ENCODE data around the gene TIPIN.
A peak's percentile ranks its signal among the peaks of the same experiment; 100 is the strongest.

Gene TIPIN

DNA sequence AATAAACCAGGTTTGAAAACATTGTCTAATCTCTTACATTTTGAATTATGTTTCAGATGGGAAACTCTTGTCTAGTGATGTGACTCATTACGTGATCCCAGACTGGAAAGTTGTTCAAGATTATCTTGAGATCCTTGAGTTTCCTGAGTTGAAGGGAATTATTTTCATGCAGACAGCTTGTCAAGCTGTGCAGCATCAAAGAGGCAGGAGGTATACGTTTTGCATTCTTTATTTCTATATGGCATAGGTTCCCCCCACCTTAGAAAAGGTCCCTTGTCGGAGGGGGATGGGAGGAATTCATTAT is 61.6 kb downstream of the TIPIN start:
- DNase-seq, result no peak

DNA sequence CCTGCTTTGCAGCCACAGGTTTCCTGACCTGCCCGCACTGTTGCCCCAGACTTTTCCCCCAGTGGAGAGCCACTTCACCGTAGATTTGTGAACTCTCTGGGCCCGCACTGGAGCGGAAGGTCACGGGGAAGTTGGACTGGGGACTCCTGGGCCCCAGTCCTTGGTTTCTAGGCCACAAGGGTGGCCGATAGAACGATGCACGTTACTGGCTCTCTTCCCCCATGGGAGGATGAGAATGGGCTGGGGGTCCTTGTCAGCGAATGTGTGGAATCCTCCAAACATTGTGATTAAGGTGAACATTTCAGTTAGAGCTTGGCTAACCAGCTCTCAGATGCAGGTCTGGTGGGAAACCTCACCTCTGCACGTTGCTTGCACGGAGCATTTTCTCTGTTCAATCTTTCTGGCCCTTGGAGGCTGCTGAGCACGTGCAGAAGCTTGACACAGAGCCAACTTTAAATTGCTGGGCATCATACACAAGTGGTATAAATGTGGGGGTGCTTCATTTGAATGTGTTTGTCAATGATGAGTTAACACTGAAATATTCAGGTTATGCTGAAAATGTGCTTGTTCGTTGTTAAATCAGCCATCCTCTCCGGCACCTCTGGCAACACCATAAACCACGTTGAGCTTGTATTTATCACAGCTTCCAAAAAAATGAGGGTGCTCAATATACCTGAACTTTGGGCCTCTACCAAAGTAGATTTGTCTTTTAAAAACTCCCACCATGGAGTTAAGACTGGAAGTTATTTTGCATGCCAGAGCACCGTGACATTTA is 62.1 kb downstream of the TIPIN start:
- peak; percentile 89 for DNase-seq

DNA sequence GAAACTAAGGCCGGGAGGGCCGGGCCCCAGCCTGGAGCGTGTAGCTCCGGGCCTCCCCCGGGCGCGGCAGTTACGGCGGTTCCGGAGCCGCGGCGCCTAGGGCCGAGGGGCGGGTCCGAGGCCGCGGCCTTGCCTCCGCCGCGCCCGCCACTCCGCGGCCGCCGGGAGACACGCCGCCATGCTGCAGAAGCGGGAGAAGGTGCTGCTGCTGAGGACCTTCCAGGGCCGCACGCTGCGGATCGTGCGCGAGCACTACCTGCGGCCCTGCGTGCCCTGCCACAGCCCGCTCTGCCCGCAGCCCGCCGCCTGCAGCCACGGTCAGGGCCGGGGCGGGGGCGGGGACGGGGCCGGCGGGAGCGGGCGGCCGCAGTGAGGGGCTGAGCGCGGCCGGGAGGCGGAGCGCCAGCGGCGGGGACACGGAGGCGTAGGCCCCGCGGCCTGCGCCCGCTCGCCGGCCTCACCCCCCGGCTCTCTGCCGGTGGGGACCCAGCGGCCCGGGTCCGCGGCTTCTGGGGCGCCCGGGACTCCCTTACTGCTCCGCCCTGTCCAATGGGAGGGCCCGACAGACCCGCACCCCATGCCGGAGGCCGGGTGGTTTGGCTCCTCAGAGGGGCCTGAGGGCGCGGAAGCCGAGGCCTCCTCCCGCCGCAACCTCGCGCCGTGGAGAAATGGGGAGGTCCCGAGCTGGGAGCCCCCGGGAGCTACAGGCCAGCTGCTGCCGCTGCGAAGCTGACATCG is 62.9 kb downstream of the TIPIN start, which contains the start of gene DIS3L:
DIS3L (plus strand) TSS at position 150 of the 738 bp plus-strand sequence; CDS start at position 179, 29 bp downstream.
- peak; percentile 45 for DNase-seq

DNA sequence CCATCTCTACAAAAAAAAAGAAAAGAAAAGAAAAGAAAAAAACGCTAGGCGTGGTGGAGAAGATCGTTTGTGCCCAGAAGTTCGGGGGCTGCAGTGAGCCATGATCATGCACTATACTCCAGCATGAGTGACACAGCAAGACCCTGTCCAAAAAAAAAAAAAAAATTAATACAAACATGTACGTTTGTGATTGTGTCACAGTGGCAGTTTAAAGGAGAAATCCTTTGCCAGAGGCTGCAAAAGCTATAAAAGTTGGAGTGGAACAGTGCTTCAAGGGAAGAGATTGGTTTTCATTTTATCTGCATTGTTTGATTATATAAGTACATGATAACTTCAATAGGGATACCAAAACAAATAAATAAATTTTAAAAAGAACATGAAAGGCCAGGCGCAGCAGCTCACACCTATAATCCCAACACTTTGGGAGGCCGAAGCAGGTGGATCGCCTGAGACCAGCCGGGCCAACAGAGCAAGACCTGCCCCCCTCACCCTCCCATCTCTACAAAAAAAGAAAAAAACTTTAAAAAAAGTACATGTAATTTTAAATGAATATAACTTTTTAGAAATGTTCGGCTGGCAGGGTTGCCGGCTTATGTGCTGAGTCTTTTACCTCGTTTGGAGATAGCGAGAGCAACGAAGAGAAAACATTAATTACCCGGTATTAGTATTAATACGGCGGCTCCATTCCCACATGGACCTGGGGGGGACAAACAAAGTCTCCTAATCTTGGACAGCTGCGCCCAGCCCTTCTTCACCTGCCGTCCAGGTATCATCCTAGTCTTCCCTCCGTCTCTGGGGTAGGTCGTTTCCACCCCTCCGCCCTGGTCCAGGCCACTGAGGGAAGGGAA is 63.7 kb downstream of the TIPIN start:
- no peak for DNase-seq

DNA sequence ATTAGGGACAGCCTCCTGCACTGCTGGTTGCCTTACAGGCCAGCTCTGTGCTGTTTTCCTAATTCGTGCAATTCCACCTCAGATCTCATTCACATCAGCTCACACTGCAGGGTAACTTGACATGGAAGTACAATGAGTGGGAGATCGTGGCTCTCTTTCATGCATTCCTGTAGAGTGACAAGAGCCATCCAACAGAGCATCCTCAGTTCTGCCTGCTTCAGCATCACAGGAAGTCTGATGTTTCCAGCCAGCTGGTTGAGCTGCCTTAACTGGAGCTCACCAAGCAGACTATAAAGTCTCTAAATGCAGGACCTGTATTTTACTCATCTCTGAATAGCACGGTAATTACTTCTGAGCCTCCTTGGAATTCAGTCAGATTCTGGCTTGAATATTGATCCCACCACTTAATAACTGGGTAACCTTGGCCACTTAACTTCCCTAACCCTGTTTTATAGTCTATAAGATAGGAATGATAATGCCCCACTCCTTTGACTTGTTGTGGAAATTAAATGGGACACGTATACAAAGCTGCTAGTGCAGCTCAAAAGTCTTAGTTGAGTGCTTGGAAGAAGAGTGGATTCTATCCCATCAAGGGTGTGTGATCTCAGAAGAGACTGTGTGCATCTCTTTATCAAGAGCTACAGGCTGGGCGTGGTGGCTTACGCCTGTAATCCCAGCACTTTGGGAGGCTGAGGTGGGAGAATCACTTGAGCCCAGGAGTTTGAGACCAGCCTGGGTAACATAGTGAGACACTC is 64.5 kb downstream of the TIPIN start:
- DNase-seq, result peak; percentile 26

DNA sequence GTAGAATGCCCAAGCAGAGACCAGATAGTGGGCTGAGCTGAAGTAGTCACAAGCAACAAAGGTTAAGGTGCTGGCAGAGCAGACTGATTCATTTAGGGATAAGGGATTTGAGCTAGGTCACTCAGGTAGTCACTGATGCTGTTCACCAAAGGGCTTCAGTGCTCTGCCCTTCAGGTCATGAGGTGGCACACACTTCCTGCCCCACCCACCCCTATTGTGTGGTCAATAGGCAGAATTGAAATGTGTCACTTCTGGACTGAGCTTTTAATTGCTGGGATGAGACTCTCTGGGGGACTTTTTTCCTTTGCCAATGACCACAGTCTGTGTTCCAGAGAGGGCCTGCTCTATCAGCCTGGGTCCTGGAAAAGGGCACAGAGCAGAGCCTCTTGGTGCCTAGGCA is 66.0 kb downstream of the TIPIN start:
- DNase-seq, result no peak

DNA sequence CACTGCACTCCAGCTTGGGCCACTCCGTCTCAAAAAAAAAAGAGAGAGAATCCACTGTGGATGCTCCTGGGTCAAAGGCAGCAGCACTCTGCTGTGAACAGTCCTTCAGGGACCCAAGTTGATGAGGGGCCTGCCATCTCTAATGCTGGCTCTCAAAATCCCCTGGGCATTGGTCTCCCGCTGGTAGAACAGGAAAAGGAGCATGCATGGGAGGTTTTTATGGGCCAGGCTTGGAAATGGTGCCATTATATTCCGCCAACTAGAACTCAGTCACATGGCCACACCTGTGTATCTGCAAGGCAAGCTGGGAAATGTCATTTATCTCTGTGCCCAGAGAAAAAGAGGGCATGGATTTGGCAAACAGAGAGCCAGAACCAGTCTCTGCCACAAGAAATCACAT is 66.5 kb downstream of the TIPIN start:
- DNase-seq, result no peak

DNA sequence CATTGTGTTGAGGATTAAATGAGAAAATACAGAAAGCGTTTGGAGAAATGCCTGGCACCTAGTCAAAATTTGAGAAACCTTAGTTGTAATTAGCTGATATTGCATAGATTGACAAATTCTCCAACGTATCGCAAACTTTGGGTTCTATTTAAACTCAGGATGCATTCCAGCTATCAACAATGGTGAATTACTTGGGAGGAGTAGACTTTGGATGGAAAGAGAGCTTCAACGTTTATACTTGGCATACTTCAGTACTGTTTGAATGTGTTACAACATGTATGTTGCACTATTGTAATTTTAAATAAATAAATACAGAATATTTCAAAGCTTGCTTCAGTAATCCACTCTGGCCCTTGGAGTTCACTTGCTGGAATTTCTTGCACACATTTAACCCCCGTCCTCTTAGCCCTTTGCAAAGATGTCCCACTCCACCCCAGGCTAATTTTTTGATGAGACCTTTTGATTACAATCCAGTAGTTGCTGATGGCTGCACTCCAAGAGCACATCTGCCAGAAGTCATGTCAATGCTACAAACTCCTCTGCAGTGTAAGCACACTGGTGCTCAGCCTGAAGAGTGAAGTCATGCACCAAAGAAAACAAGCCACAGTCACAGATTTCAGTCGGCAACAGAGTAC is 67.8 kb downstream of the TIPIN start:
- no peak for DNase-seq

DNA sequence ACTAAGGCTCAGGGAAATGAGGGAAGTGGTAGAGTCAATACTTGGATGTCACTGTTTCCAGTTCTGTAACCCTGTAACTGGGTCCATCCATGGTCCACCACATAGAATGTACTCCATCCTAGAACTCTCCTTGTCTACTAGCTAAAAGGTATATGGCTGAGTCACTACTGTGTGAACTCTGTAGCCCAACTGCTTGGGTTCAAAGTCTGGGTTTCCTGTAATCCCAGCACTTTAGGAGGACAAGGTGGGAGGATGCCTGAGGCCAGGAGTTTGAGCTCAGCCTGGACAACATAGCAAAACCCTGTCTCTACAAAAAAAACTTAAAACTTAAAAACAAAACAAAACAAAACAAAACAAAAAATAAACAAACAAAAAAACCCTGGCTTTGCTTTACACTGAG is 68.4 kb downstream of the TIPIN start:
- DNase-seq, result no peak

DNA sequence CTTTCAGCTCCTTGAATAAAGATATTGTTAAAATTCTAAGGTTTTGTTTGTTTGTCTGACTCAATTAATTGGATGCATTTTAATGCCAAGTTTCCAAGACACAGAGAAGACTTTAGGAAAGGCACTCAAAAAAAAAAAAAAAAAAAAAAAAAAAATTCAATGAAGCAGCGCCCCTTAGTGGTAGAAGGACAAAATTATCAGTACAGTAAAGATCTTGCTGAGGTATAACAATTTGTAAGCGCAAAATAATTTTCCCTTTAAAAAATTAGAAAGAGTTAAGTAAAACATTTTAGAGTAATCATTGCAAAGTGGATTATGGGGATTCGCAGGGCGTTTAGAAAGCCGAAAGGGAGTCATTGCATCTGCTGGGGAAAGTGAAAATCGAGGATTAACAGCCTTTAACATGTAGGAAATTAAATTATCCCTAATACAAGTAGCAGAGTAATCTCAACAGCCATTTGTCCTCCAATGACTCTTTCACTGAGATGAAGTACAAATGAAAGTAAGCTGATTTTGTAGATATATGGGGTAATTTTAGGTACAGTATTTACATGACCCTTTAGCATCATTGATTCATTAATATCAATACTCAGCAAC is 68.9 kb downstream of the TIPIN start:
- peak; percentile 38 for DNase-seq

All from fibroblast of skin of right quadriceps (primary cell).